GM19043 (cell line): ENCODE data around the gene ZNG1F.
A peak's percentile ranks its signal among the peaks of the same experiment; 100 is the strongest.
"Not testable (repeated sequence)": the region's sequence is repeated elsewhere in the genome, so short reads cannot be mapped to it uniquely, and the experiment has no call there.

Experiments
- ATAC-seq: cut with Tn5 transposase; IDR thresholded peaks from one replicate; pipeline ENCODE4 v1.9.1; 2021; ENCODE audit warnings: low read depth; ENCODE audit not compliant: unreplicated experiment

ZNG1F gene

GRCh38 chr9:41189217-41189616 is at the start of gene ZNG1F:
Gene ZNG1F (minus strand): TSS chr9:41189317. CDS start chr9:41189258, 59 bp downstream.
- ATAC-seq: not testable (repeated sequence)

DNA sequence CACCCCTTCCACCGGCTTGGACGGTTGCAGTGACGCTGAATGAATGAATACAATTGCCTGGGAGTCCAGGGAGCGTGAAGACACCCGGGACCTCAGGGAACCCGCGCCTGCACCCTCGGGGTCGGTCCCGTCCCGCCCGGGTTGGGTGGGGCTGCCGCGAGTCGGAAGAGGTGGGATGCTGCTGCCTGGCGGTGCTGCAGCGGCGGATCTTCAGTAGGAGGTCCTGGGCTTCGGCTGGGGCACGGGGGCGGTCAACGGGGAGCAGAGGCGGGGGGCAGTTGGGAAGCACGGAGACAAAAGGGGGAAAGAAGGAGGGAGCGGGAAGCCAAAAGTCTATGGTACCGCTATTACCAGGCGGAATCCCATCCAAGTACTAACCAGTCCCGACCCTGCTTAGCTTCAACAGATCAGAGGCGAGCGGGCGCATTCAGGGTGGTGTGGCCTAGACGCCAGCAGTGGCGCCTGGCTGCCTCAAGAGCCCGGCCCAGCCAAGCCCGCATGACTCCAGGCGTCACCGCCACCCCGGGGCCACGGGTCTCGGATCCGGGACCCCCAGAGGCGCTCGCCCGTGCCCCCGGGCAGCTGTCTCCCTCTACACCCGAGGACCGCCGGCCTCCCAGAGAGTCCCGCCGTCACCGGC is 48.1 kb upstream of the ZNG1F start:
- ATAC-seq: not testable (repeated sequence)

- ATAC-seq: not testable (repeated sequence)
Measured at GRCh38 chr9:41236486-41237109, 47.5 kb upstream of the ZNG1F start.

GRCh38 chr9:41234811-41235805 is 46.0 kb upstream of the ZNG1F start:
- ATAC-seq: peak; percentile 100

DNA sequence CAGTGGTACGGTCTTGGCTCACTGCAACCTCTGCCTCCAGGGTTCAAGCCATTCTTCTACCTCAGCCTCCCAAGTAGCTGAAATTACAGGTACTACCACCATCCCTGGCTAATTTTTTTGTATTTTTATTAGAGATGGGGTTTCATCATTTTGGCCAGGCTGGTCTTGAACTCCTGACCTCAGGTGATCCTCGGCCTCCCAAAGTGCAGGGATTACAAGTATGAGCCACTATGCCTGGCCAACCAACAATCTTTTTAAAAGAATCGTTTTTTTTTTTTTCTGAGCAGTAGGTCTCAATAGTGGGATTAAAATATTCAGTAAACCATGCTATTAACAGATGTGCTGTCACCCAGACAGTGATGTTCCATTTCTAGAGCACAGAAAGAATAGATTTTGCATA is 45.1 kb upstream of the ZNG1F start:
- peak; percentile 4 for ATAC-seq

DNA sequence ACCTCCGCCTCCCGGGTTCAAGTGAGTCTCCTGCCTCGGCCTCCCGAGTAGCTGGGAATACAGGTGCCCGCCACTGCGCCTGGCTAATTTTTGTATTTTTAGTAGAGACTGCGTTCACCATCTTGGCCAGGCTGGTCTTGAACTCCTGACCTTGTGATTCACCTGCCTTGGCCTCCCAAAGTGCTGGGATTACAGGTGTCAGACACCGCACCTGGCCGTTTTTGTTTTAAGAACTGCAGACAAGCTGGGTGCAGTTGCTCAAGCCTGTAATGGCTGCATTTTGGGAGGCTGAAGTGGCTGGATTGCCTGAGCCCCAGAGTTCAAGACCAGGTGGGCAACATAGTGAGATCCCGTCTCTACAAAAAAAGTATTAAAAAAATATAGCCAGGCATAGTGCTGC is 43.2 kb upstream of the ZNG1F start:
- not testable (repeated sequence) for ATAC-seq

DNA sequence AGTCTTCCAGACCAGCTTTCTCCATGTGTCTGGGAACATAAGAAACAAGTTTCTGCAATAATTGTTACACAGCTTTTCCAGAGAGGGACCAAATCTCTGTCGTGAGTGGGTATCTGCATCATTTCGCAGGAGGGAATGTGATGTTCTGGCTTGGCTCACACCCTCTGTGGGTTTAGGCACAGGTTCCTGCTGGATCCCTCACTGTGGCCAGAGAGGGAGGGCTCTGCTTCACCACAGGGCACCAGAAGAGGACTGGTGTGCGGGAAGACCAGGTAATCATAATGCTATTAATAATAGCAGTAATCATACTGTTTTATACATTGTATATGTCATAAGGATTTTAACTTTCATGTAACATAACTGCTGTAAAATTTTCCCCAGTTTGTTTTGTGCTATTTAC is 41.3 kb upstream of the ZNG1F start:
- ATAC-seq: not testable (repeated sequence)

GRCh38 chr9:41229408-41230401 is 40.6 kb upstream of the ZNG1F start:
- ATAC-seq: no peak

- ATAC-seq: not testable (repeated sequence)
Measured at GRCh38 chr9:41219831-41220230, 30.7 kb upstream of the ZNG1F start.

DNA sequence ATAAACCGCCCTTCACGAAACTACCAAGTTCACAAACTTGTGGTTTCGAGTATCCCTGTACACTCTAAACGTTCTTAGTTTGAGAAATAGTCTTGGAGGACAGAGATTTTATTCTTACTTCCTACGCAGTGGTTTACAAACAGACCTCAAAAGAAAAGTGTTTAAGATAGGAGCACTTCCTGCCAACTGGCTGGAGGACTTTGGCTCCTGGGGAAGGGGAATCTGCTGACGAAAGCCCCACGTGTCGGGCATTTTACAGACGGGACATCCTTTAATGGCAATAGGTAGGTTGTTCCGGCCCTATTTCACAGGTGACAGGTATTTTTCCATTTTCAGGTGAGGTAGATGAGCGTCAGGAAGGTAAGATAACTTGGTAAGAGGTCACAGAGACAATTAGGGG is 678 bp downstream of the ZNG1F start:
- not testable (repeated sequence) for ATAC-seq

DNA sequence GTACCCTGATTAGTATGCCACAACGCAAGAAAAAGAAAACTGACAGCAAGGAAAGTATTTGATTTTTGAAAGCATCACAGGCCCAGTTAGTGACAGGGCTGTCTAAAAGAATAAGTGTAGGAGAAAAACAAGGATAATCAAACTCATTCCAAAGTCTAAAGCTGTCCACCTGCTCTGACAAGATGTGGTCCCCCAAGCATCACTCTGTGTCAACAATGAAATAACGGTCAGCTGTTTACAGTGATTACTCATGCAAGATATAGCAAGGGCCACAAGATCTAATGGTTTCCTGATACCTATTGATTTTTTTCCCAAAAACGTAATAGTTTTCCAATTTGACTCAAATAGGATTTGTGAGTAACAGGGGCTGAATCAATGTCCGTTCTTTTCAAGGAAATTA is 14.1 kb downstream of the ZNG1F start:
- not testable (repeated sequence) for ATAC-seq

- ATAC-seq: not testable (repeated sequence)
Measured at GRCh38 chr9:41150116-41150515, 39.0 kb downstream of the ZNG1F start.

DNA sequence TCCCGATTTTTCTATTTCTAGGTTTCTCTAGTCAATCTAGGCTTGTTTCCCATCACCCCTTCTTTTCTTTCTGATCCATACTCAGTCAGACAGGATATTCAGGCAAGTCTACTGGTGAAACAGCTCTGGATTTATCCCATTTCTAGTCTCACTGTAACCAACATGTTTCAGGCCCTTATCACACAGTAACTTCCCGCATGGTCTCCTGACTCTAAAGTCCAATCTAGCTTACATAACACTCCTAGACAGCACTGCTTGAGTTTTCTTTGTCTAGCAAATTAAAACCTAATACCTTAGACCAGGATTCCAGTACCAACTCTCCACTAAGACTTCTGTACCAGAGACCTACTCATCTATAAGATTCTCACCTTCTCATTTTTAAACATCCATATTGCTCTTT is 47.2 kb downstream of the ZNG1F start:
- not testable (repeated sequence) for ATAC-seq

GRCh38 chr9:41128581-41128980 is 60.5 kb downstream of the ZNG1F start, which contains the start of gene FOXD4L6:
Gene FOXD4L6 (minus strand): TSS chr9:41128681. CDS start chr9:41128383, 298 bp downstream.
- not testable (repeated sequence) for ATAC-seq

DNA sequence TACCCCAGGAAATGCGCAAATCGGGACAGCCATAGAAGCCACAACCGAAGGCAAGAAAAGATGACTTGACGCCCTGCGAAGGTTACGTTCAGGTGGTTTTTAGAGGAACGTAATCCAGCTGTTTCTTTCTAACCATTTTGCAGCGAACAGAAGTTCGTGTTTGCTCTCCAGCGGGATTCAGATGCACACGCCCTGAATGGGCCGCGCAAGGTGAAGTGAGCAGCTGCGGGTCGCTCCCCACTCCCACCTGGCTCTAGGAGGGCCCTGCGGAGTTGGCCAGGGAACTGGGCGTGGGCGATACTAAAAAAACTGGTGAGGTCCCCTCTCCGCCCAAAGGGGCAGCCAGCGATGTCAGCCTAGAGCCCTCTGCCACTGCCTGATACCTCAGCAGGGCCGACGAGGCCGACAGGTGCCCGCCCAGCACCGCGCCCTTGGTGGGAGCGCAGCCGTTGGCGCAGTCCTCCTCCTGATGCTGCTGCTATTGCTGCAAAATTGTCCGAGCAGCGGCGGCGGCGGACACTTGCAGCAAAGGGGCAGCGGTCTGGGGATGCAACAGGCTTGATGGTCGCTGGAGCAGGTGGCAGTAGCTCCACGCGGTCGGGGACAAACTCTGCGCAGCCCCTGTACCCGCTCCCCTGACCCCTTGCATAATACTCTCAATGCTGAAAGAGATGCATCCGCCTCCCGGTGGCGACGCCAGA is 62.2 kb downstream of the ZNG1F start:
- not testable (repeated sequence) for ATAC-seq

GRCh38 chr9:41125936-41126335 is 63.2 kb downstream of the ZNG1F start:
- ATAC-seq: not testable (repeated sequence)

GRCh38 chr9:41125109-41125658 is 63.9 kb downstream of the ZNG1F start:
- ATAC-seq: not testable (repeated sequence)

GRCh38 chr9:41124250-41125108 is 64.6 kb downstream of the ZNG1F start:
- ATAC-seq: not testable (repeated sequence)
